ENCODE results near the gene ECSCR. TPM values are rescaled to one million over a fixed set of nuclear protein-coding genes. Genes with fewer than 3 reads are reported as not detected.
A peak's percentile ranks its signal among the peaks of the same experiment; 100 is the strongest.
"Not testable (repeated sequence)": the region's sequence is repeated elsewhere in the genome, so short reads cannot be mapped to it uniquely, and the experiment has no call there.

ECSCR gene
- total RNA-seq, 1 experiment from 2014 or later, result not detected

DNA sequence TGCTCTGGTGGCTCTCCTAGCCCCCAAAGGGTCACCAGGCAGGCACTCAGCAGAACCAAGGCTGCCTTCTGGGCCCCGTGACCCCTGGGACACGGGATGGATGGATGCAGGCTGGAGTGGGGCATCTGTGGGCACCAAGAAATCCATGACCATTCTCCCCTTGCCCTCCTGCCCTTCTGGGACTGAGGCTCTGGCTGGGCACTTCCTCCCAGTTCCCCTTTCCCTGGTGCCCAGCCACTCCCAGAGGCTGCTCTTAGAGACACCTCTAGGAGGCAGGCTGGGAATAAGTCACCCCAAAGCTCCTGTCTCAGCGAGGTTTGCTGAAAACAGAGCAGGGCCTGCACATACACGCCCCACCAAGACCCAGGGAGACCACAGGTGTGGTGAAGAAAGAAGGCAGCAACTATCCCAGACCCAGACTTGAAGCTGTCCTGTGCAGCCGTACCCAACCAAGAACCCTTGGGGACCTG lies 19.1 kb upstream of the ECSCR start:
- TF ChIP-seq, protein P1, sequence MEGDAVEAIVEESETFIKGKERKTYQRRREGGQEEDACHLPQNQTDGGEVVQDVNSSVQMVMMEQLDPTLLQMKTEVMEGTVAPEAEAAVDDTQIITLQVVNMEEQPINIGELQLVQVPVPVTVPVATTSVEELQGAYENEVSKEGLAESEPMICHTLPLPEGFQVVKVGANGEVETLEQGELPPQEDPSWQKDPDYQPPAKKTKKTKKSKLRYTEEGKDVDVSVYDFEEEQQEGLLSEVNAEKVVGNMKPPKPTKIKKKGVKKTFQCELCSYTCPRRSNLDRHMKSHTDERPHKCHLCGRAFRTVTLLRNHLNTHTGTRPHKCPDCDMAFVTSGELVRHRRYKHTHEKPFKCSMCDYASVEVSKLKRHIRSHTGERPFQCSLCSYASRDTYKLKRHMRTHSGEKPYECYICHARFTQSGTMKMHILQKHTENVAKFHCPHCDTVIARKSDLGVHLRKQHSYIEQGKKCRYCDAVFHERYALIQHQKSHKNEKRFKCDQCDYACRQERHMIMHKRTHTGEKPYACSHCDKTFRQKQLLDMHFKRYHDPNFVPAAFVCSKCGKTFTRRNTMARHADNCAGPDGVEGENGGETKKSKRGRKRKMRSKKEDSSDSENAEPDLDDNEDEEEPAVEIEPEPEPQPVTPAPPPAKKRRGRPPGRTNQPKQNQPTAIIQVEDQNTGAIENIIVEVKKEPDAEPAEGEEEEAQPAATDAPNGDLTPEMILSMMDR (IDR thresholded peaks at IDR 0.05; ENCODE audit: unreplicated experiment), result peak; percentile 29
- ChIA-PET CTCF (interaction anchor here (0.8 to 3.3 kb wide), 12 partner anchors 9 to 153 kb away, joined by 3 to 27 read pairs (median 6); partner anchors contain the start of gene ECSCR), POLR2A (interaction anchor here (0.6 to 2.4 kb wide), 19 partner anchors 8 to 729 kb away, joined by 3 to 17 read pairs (median 4); partner anchors contain the start of genes DNAJC18, PAIP2 and UBE2D2)
- peak overlapping the region; percentile 77 for H3K4me3 Mint-ChIP-seq (ENCODE audit: unreplicated experiment)
- intact Hi-C loops (cut with micrococcal nuclease), result loop anchor here (1.0 to 2.0 kb wide), 2 partner anchors 31 to 42 kb away; partner anchors contain the start of gene DNAJC18
- peak; percentile 89 for DNase-seq (ENCODE audit: unreplicated experiment)
- no TSS peak for BruUV-seq (replicated peaks)
- H3K27ac Mint-ChIP-seq (ENCODE audit: low read depth, unreplicated experiment), result peak overlapping the region; percentile 92
- H3K9me3 Mint-ChIP-seq (ENCODE audit: unreplicated experiment), result no peaks in the 10 kb centered on the region
- peaks cover 20% of the 10 kb centered on the region for H3K36me3 Mint-ChIP-seq (ENCODE audit: insufficient read depth, unreplicated experiment)
- H3K4me1 Mint-ChIP-seq (ENCODE audit: insufficient read depth, unreplicated experiment), result peaks cover 24% of the 10 kb centered on the region
- H3K27me3 Mint-ChIP-seq (ENCODE audit: insufficient read depth, unreplicated experiment), result no peaks in the 10 kb centered on the region

DNA sequence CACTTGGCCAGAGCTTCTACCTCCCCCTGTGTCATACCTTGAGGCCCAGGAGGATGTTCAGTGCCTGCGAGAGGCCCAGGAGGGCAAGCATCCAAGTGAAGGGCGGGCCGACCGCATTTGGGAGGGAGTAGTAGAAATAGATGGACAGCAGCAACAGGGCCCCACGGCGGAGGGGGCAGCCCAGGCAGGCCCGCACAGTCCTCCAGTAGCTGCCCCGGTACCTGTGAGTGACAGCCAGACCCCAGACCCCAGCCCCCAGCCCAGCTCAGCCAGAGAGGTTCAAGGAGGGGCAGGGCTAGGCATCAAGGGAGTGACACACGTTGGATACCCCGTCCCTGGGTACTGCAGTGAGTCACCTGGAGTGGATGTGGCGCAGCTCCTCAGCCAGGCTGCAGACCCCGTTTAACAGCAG lies 18.6 kb upstream of the ECSCR start:
- peak overlapping the region; percentile 77 for H3K4me3 Mint-ChIP-seq (ENCODE audit: unreplicated experiment)
- ChIA-PET CTCF (interaction anchor here (0.6 to 3.3 kb wide), 9 partner anchors 19 to 153 kb away, joined by 3 to 27 read pairs (median 6); partner anchors contain the start of gene ECSCR), POLR2A (interaction anchor here (1.0 to 2.4 kb wide), 5 partner anchors 9 to 45 kb away, joined by 3 to 15 read pairs (median 6); partner anchors contain the start of gene DNAJC18)
- no TSS peak for BruUV-seq (replicated peaks)
- peak; percentile 81 for DNase-seq (ENCODE audit: unreplicated experiment)
- intact Hi-C loops (cut with micrococcal nuclease), result no loop called here
- peaks cover 22% of the 10 kb centered on the region for H3K36me3 Mint-ChIP-seq (ENCODE audit: insufficient read depth, unreplicated experiment)
- TF ChIP-seq, protein P1 (IDR thresholded peaks at IDR 0.05; ENCODE audit: unreplicated experiment), result no peak
- H3K9me3 Mint-ChIP-seq (ENCODE audit: unreplicated experiment), result no peaks in the 10 kb centered on the region
- H3K4me1 Mint-ChIP-seq (ENCODE audit: insufficient read depth, unreplicated experiment), result peaks cover 24% of the 10 kb centered on the region
- peak overlapping the region; percentile 92 for H3K27ac Mint-ChIP-seq (ENCODE audit: low read depth, unreplicated experiment)
- no peaks in the 10 kb centered on the region for H3K27me3 Mint-ChIP-seq (ENCODE audit: insufficient read depth, unreplicated experiment)

DNA sequence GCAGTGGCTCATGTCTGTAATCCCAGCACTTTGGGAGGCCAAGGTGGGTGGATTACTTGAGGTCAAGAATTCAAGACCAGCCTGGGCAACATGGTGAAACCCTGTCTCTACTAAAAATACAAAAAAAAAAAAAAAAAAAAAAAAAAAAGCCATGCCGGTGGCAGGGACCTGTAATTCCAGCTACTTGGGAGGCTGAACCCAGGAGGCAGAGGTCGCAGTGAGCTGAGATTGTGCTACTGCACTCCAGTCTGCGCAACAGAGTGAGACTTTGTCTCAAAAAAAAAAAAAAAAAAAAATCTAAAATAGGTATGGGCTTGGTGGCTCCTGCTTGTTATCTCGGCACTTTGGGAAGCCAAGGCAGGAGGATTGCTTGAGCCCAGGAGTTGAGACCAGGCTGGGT lies 17.2 kb upstream of the ECSCR start:
- ChIA-PET POLR2A (interaction anchor here (0.6 kb wide), 1 partner anchor 9 kb away, joined by 4 read pairs; no protein-coding TSS in a partner anchor), CTCF (interaction anchor here (0.8 to 1.2 kb wide), 2 partner anchors 10 to 15 kb away, joined by 3 read pairs; no protein-coding TSS in a partner anchor)
- H3K36me3 Mint-ChIP-seq (ENCODE audit: insufficient read depth, unreplicated experiment), result peaks cover 22% of the 10 kb centered on the region
- H3K27ac Mint-ChIP-seq (ENCODE audit: low read depth, unreplicated experiment); BruUV-seq (replicated peaks); H3K27me3 Mint-ChIP-seq (ENCODE audit: insufficient read depth, unreplicated experiment); H3K9me3 Mint-ChIP-seq (ENCODE audit: unreplicated experiment); DNase-seq (ENCODE audit: unreplicated experiment); intact Hi-C loops (cut with micrococcal nuclease); H3K4me3 Mint-ChIP-seq (ENCODE audit: unreplicated experiment): not testable (repeated sequence)
- H3K4me1 Mint-ChIP-seq (ENCODE audit: insufficient read depth, unreplicated experiment), result peaks cover 24% of the 10 kb centered on the region

DNA sequence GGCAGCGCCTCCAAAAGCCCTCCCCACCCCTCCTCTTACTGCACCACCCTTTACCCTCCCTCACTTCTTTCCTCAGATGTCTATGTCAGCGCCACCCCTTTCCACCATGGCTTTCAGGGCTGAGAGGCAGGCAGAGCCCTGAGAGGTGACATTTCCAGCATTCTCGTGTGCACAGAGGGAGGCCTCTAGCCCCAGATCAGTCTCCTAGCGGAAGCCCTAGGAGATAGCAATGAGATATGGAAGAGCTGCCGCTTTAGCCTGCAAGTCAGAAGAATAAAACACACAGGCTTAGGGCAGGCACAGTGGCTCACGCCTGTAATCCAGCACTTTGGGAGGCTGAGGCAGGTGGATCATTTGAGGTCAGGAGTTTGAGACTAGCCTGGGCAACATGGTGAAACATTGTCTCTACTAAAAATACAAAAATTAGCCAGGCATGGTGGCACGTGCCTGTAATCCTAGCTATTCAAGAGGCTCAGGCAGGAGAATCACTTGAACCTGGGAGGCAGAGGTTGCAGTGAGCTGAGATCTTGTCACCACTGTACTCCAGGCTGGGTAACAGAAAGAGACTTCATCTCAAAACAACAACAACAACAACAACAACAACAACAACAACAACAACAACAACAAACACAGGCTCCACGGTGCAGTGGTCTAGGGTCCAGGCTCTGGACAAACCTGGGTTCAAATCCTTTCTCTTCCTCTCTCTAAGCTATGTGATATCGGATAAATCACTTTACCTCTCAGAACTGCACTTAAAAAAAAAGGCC lies 16.3 kb upstream of the ECSCR start:
- POLR2A ChIA-PET; BruUV-seq (replicated peaks); H3K27me3 Mint-ChIP-seq (ENCODE audit: insufficient read depth, unreplicated experiment); intact Hi-C loops (cut with micrococcal nuclease); DNase-seq (ENCODE audit: unreplicated experiment); H3K4me3 Mint-ChIP-seq (ENCODE audit: unreplicated experiment); H3K9me3 Mint-ChIP-seq (ENCODE audit: unreplicated experiment): not testable (repeated sequence)
- peaks cover 22% of the 10 kb centered on the region for H3K36me3 Mint-ChIP-seq (ENCODE audit: insufficient read depth, unreplicated experiment)
- H3K4me1 Mint-ChIP-seq (ENCODE audit: insufficient read depth, unreplicated experiment), result peaks cover 29% of the 10 kb centered on the region
- CTCF ChIA-PET, result interaction anchor here (0.6 to 1.3 kb wide), 5 partner anchors 11 to 263 kb away, joined by 3 to 6 read pairs (median 3); no protein-coding TSS in a partner anchor
- H3K27ac Mint-ChIP-seq (ENCODE audit: low read depth, unreplicated experiment), result peak overlapping the region; percentile 39

Data from MCF 10A (cell line).